HG02623 (cell line): ENCODE data around the gene ACBD3.
A peak's percentile ranks its signal among the peaks of the same experiment; 100 is the strongest.

ENCODE experiments used
- ATAC-seq: cut with Tn5 transposase; IDR thresholded peaks from one replicate; pipeline ENCODE4 v1.9.1; 2021; ENCODE audit warnings: moderate library complexity; ENCODE audit not compliant: unreplicated experiment

The ACBD3 gene

GRCh38 chr1:226135059-226135651, 51.4 kb downstream of the ACBD3 start:
- no peak for ATAC-seq

GRCh38 chr1:226134170-226135058, 52.1 kb downstream of the ACBD3 start:
- no peak for ATAC-seq

GRCh38 chr1:226133504-226134123, 52.9 kb downstream of the ACBD3 start:
- no peak for ATAC-seq

- no peak for ATAC-seq
These were observed 53.6 kb downstream of the ACBD3 start for GRCh38 chr1:226132728-226133503.

GRCh38 chr1:226131639-226132038, 54.9 kb downstream of the ACBD3 start:
- no peak for ATAC-seq

GRCh38 chr1:226129230-226129629, 57.3 kb downstream of the ACBD3 start:
- ATAC-seq, result no peak

GRCh38 chr1:226128487-226129075, 58.0 kb downstream of the ACBD3 start:
- no peak for ATAC-seq

GRCh38 chr1:226126824-226127569, 59.5 kb downstream of the ACBD3 start:
- ATAC-seq, result no peak

- no peak for ATAC-seq
These were observed 60.7 kb downstream of the ACBD3 start for GRCh38 chr1:226125831-226126230.

GRCh38 chr1:226125097-226125630, 61.4 kb downstream of the ACBD3 start:
- ATAC-seq, result no peak

- ATAC-seq, result no peak
These were observed 62.7 kb downstream of the ACBD3 start for GRCh38 chr1:226123591-226124471.

- no peak for ATAC-seq
These were observed 63.4 kb downstream of the ACBD3 start for GRCh38 chr1:226123212-226123560.

- ATAC-seq, result peak; percentile 60
These were observed 64.7 kb downstream of the ACBD3 start for GRCh38 chr1:226121587-226122400.

GRCh38 chr1:226121049-226121586, 65.4 kb downstream of the ACBD3 start:
- ATAC-seq, result no peak

- no peak for ATAC-seq
These were observed 66.1 kb downstream of the ACBD3 start for GRCh38 chr1:226120398-226120797.

GRCh38 chr1:226119169-226119568, 67.4 kb downstream of the ACBD3 start:
- ATAC-seq, result no peak

- ATAC-seq, result no peak
These were observed 68.2 kb downstream of the ACBD3 start for GRCh38 chr1:226118357-226118756.

GRCh38 chr1:226117330-226117729, 69.2 kb downstream of the ACBD3 start:
- ATAC-seq, result no peak
